H1 (cell line): ENCODE data around the gene CHMP4B. TPM values are rescaled to one million over a fixed set of nuclear protein-coding genes. Genes with fewer than 3 reads are reported as not detected.
A peak's percentile ranks its signal among the peaks of the same experiment; 100 is the strongest.

ENCODE experiments used
- CTCF ChIA-PET: fragments of 300-600 bp; sonication (Branson Sonifier 250); formaldehyde crosslinking; loops from one replicate; lab custom pipeline; 2021; ENCODE audit not compliant: partially characterized antibody; lab: Charles Lee
- POLR2A ChIA-PET: fragments of 300-600 bp; sonication (Branson Sonifier 250); formaldehyde crosslinking; loops from one replicate; lab custom pipeline; 2021; ENCODE audit warnings: inconsistent platforms; ENCODE audit not compliant: partially characterized antibody; lab: Charles Lee
- DNase-seq, 2 experiments: peaks; one replicate each; pipeline versions ENCODE4 v3.0.0 to v3.0.0-alpha.2; 2010 to 2022; ENCODE audit warnings: low spot score in 2 of 2, low read depth in 1 of 2, mixed read lengths in 1 of 2
- FAIRE-seq: peaks from 2 replicates; lab custom pipeline; 2011; peaks lifted over from hg19 to GRCh38; lab: Jason Lieb, UNC
- H2AFZ ChIP-seq: 2 replicates; pipeline ENCODE4 v1.8.1; 2012; ENCODE audit warnings: low read length, inconsistent platforms
- H2AK5ac ChIP-seq: 2 replicates; pipeline ENCODE4 v1.6.1; 2013; ENCODE audit warnings: low read depth, low read length
- H2BK120ac ChIP-seq: replicated peaks from 2 replicates; pipeline ENCODE3; 2013; ENCODE audit warnings: low read depth, low read length, inconsistent platforms
- H2BK12ac ChIP-seq: 2 replicates; pipeline ENCODE4 v1.6.1; 2013; ENCODE audit warnings: low read depth, low read length
- H2BK15ac ChIP-seq: 2 replicates; pipeline ENCODE4 v1.6.1; 2013; ENCODE audit warnings: low read length
- H2BK20ac ChIP-seq: 2 replicates; pipeline ENCODE4 v1.6.1; 2013; ENCODE audit warnings: low read length
- H2BK5ac ChIP-seq: 2 replicates; pipeline ENCODE4 v1.6.1; 2013; ENCODE audit warnings: low read depth, low read length
- H3K14ac ChIP-seq: 2 replicates; pipeline ENCODE4 v1.6.1; 2013; ENCODE audit warnings: inconsistent platforms; ENCODE audit not compliant: insufficient read length
- H3K18ac ChIP-seq: 2 replicates; pipeline ENCODE4 v1.6.1; 2013; ENCODE audit warnings: low read length; ENCODE audit errors: extremely low read depth
- H3K23ac ChIP-seq: 2 replicates; pipeline ENCODE4 v1.6.1; 2013; ENCODE audit warnings: inconsistent platforms; ENCODE audit not compliant: insufficient read length
- H3K23me2 ChIP-seq: 2 replicates; pipeline ENCODE4 v1.6.1; 2013; ENCODE audit warnings: low read depth, low read length
- H3K27ac ChIP-seq: 2 replicates; pipeline ENCODE4 v1.6.1; 2011; ENCODE audit warnings: low read depth, low read length, inconsistent platforms
- H3K27me3 ChIP-seq, 4 experiments: replicated peaks in 1 of 4; 1 replicate in 1 of 4; 2 replicates in 3 of 4; pipeline versions ENCODE4 v1.6.1 to v1.8.1; 2011 to 2013; ENCODE audit warnings: low read length in 3 of 4, mild to moderate bottlenecking in 3 of 4, inconsistent platforms in 2 of 4, mixed read lengths in 2 of 4, moderate library complexity in 1 of 4; ENCODE audit not compliant: control insufficient read depth in 3 of 4, insufficient read depth in 3 of 4; ENCODE audit errors: extremely low read depth in 1 of 4
- H3K36me3 ChIP-seq, 4 experiments: 2 replicates each; pipeline versions ENCODE4 v1.6.1 to v1.8.1; 2011 to 2013; ENCODE audit warnings: mild to moderate bottlenecking in 4 of 4, low read length in 3 of 4, moderate library complexity in 2 of 4, control low read depth in 1 of 4, inconsistent platforms in 1 of 4; ENCODE audit not compliant: insufficient read depth in 4 of 4, control insufficient read depth in 2 of 4
- H3K4ac ChIP-seq: replicated peaks from 2 replicates; pipeline ENCODE3; 2013; ENCODE audit warnings: low read length, low read depth, mixed read lengths, inconsistent platforms; ENCODE audit not compliant: insufficient read length
- H3K4me1 ChIP-seq, 4 experiments: replicated peaks in 1 of 4; 1 replicate in 1 of 4; 2 replicates in 3 of 4; pipeline versions ENCODE4 v1.6.1 to v1.8.1; 2011 to 2013; ENCODE audit warnings: low read length in 3 of 4, inconsistent platforms in 2 of 4, mixed read lengths in 1 of 4; ENCODE audit not compliant: insufficient read depth in 4 of 4, control insufficient read depth in 3 of 4
- H3K4me2 ChIP-seq, 2 experiments: 2 replicates each; pipeline versions ENCODE4 v1.6.1 to v1.8.1; 2011 to 2013; ENCODE audit warnings: low read depth in 2 of 2, low read length in 2 of 2, control low read depth in 1 of 2, inconsistent platforms in 1 of 2, mild to moderate bottlenecking in 1 of 2; ENCODE audit not compliant: insufficient read depth in 1 of 2
- H3K4me3 ChIP-seq, 4 experiments: fragments of 200-600, 300-600 bp in 1 of 4; sonication (generic), shearing (Covaris generic), sonication (Bioruptor Twin) in 1 of 4; 2 replicates each; pipeline versions ENCODE4 v1.5.1 to v1.8.1; 2011 to 2016; ENCODE audit warnings: low read length in 4 of 4, low read depth in 3 of 4, control low read depth in 2 of 4, inconsistent platforms in 2 of 4, mild to moderate bottlenecking in 2 of 4, mixed read lengths in 1 of 4, moderate library complexity in 1 of 4; ENCODE audit not compliant: insufficient read depth in 2 of 4; ENCODE audit errors: extremely low read depth in 1 of 4
- H3K56ac ChIP-seq: replicated peaks from 2 replicates; pipeline ENCODE3; 2013; ENCODE audit warnings: low read depth, mild to moderate bottlenecking, mixed read lengths, low read length, inconsistent platforms; ENCODE audit not compliant: insufficient read length
- H3K79me1 ChIP-seq: 2 replicates; pipeline ENCODE4 v1.6.1; 2013; ENCODE audit warnings: low read depth, low read length, control low read depth
- H3K79me2 ChIP-seq, 2 experiments: 2 replicates each; pipeline versions ENCODE4 v1.6.1 to v1.8.1; 2012 to 2013; ENCODE audit warnings: low read length in 2 of 2, mild to moderate bottlenecking in 2 of 2, inconsistent platforms in 1 of 2; ENCODE audit not compliant: insufficient read depth in 2 of 2, control insufficient read depth in 1 of 2
- H3K9ac ChIP-seq, 4 experiments: replicated peaks in 1 of 4; 1 replicate in 1 of 4; 2 replicates in 3 of 4; pipeline versions ENCODE4 v1.6.1 to v1.8.1; 2011 to 2013; ENCODE audit warnings: low read depth in 3 of 4, low read length in 3 of 4, control low read depth in 2 of 4, mild to moderate bottlenecking in 2 of 4, moderate library complexity in 2 of 4, inconsistent platforms in 1 of 4; ENCODE audit errors: extremely low read depth in 1 of 4
- H3K9me3 ChIP-seq, 2 experiments: 2 replicates each; pipeline versions ENCODE4 v1.6.1 to v1.8.1; 2012 to 2013; ENCODE audit warnings: mild to moderate bottlenecking in 2 of 2, moderate library complexity in 2 of 2, control low read depth in 1 of 2, inconsistent platforms in 1 of 2, low read depth in 1 of 2, low read length in 1 of 2, mixed read lengths in 1 of 2; ENCODE audit not compliant: insufficient read depth in 2 of 2
- H4K20me1 ChIP-seq, 2 experiments: replicated peaks in 1 of 2; 2 replicates each; pipeline versions ENCODE3 to v1.8.1; 2011 to 2013; ENCODE audit warnings: inconsistent platforms in 2 of 2, low read length in 2 of 2, mild to moderate bottlenecking in 1 of 2; ENCODE audit not compliant: insufficient read depth in 2 of 2, control insufficient read depth in 1 of 2
- H4K5ac ChIP-seq: 2 replicates; pipeline ENCODE4 v1.6.1; 2013; ENCODE audit warnings: low read length, low read depth, mixed read lengths, inconsistent platforms; ENCODE audit not compliant: insufficient read length
- H4K8ac ChIP-seq: 2 replicates; pipeline ENCODE4 v1.8.0; 2013; ENCODE audit warnings: mild to moderate bottlenecking, moderate library complexity, low read length, inconsistent platforms; ENCODE audit not compliant: insufficient read depth; ENCODE audit errors: extremely low read depth
- H4K91ac ChIP-seq: replicated peaks from 2 replicates; pipeline ENCODE3; 2013; ENCODE audit warnings: low read length, mixed read lengths, inconsistent platforms; ENCODE audit not compliant: insufficient read length
- ATF2 ChIP-seq: IDR thresholded peaks from 2 replicates; pipeline ENCODE4 v1.6.1; 2012; ENCODE audit warnings: low read length, inconsistent platforms
- BCL11A ChIP-seq, 2 experiments: IDR thresholded peaks; one replicate each; pipeline ENCODE4 v1.6.1; 2011; ENCODE audit warnings: low read depth in 2 of 2, low read length in 2 of 2, mild to moderate bottlenecking in 2 of 2
- NRF1 ChIP-seq: IDR thresholded peaks from 2 replicates; pipeline ENCODE4 v1.6.1; 2011; ENCODE audit warnings: mild to moderate bottlenecking, low read depth, low read length, improper control_type of control experiment
- RFX5 ChIP-seq: IDR thresholded peaks from 2 replicates; pipeline ENCODE4 v1.6.1; 2011; ENCODE audit warnings: low read depth, low read length, improper control_type of control experiment, borderline replicate concordance
- RXRA ChIP-seq: IDR thresholded peaks from 2 replicates; pipeline ENCODE4 v1.6.1; 2011; ENCODE audit warnings: low read depth, mild to moderate bottlenecking, low read length, moderate library complexity; ENCODE audit not compliant: insufficient read depth
- SIRT6 ChIP-seq: IDR thresholded peaks from one replicate; pipeline ENCODE4 v1.7.1; 2012; ENCODE audit warnings: low read length, inconsistent platforms
- SP1 ChIP-seq: IDR thresholded peaks from 2 replicates; pipeline ENCODE4 v1.6.1; 2011; ENCODE audit warnings: low read depth, low read length
- TBP ChIP-seq: IDR thresholded peaks from 2 replicates; pipeline ENCODE4 v1.6.1; 2011; ENCODE audit warnings: low read depth, low read length, improper control_type of control experiment
- WGBS, 2 experiments: shearing (Covaris generic) in 1 of 2; methylation state at CpG; one replicate each; pipeline versions ENCODE4 v1.1.6 to v1.1.7; 2013 to 2015; ENCODE audit warnings: low lambda C conversion rate in 2 of 2, mixed read lengths in 2 of 2, inconsistent platforms in 1 of 2, low coverage in 1 of 2, missing lambda C conversion rate in 1 of 2; ENCODE audit not compliant: insufficient replicate concordance in 2 of 2, insufficient coverage in 1 of 2, insufficient read length in 1 of 2; ENCODE audit errors: extremely low coverage in 1 of 2, missing lambda C conversion rate in 1 of 2; 5-methylcytosine and 5-hydroxymethylcytosine counted together
- polyA plus RNA-seq, 7 experiments: library from polyadenylated mRNA; depleted of rRNA in 3 of 7; stranded (reverse) in 5 of 7; unstranded in 2 of 7; fragments of >200 nt in 5 of 7; fragments of 200-250 nt in 2 of 7; gene quantifications; 1 replicate in 5 of 7; 2 replicates in 1 of 7; 4 replicates in 1 of 7; pipeline versions ENCODE4 v1.2.1 to v1.2.3, GENCODE V29; 2011 to 2013; ENCODE audit warnings: missing spikeins in 2 of 7, mixed read lengths in 2 of 7
- total RNA-seq: library from RNA; stranded (reverse); fragmentation: NEBNext Ultra II Directional; extraction: Animal tissue kit (Norgen Biotek cat#: 25700); gene quantifications from 2 replicates; pipeline ENCODE4 v1.2.1, GENCODE V29; 2021
- TF ChIP-seq, protein P1 (sequence below): IDR thresholded peaks from 2 replicates; pipeline ENCODE4 v1.6.1; 2011; ENCODE audit warnings: low read length, improper control_type of control experiment

CHMP4B gene
- total and polyA plus RNA-seq, 2 of the 8 experiments (the other 6 are each of a cell fraction or from before 2014, with no cell fraction given), result 38.6 to 66.3 TPM

DNA sequence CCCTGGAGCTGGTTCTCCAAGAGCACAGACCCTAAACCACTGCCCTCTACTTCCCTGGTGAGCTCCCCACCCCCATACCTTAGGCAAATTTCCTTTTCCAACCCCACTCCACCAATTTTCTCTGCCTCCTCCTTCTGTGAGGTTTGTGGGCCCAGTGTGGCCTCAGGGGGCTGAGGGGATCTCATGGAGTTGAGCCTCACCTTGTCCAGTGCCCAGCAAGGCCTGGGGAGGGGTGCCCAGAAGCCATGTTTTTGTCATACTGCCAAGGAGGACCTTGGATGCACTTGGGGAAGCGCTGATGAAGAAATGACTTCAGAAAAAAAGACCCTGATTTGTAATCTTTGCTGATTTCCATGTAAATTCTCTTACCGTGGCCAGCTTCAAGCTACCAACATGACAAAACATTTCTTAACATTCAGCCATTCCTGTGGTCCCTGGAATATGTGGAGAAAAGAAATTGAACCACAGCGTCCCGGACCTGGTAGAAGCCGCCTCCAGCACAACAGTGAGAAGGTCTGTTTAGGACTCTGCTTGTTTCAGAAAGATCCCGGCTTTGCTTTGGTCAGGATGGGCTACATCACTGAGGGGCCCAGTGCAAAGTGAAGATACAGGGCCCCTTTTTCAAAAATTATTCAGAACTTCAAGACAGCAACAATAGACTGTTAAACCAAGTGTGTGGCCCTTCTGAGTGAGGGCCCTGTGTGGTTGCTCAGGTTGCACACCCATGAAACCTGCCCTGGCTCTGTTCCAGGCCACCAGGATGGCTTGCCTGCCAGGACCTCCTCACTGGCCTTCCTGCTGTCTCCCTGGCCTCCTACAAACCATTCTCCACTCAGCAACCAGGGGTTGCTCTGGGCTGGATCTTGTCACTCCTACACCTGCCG lies 52.5 kb downstream of the CHMP4B start:
- Histone ChIP-seq H2AK5ac (no peak overlapping the region), H4K5ac (no peak overlapping the region), H2BK120ac (no peak overlapping the region), H3K79me2 (no peaks in the 10 kb centered on the region), H3K4ac (no peak overlapping the region), H2BK20ac (no peak overlapping the region), H3K9ac (no peak overlapping the region), H2AFZ (no peak overlapping the region), H3K27me3 (no peaks in the 10 kb centered on the region), H3K27ac (no peak overlapping the region), H3K56ac (no peak overlapping the region), H3K4me2 (no peak overlapping the region), H4K91ac (no peak overlapping the region), H4K8ac (no peak overlapping the region), H4K20me1 (no peaks in the 10 kb centered on the region), H3K4me3 (no peak overlapping the region; a peak in 1 of 8 replicates), H2BK15ac (peak overlapping the region; percentile 92; the same call in 1 of the 2 replicates), H3K23me2 (no peaks in the 10 kb centered on the region), H3K18ac (peak overlapping the region; percentile 29; the same call in 1 of the 2 replicates), H3K14ac (no peak overlapping the region), H3K36me3 (no peaks in the 10 kb centered on the region), H2BK5ac (peak overlapping the region; percentile 26; the same call in 1 of the 2 replicates), H3K79me1 (no peaks in the 10 kb centered on the region), H2BK12ac (0 out of 2 replicates have a peak overlapping the region, but pooled peaks have one; percentile 7), H3K9me3 (no peaks in the 10 kb centered on the region), H3K4me1 (peaks cover 0 to 5% (median 4%) of the 10 kb centered on the region in 4 experiments; a peak in 4 of 7 replicates), H3K23ac (no peak overlapping the region)
- CTCF ChIA-PET, result interaction anchor here (0.6 to 7.3 kb wide), 57 partner anchors 8 to 390 kb away, joined by 3 to 51 read pairs (median 5); no protein-coding TSS in a partner anchor
- no peak for DNase-seq
- FAIRE-seq, result no peak
- no peak for TF ChIP-seq BCL11A (IDR thresholded peaks at IDR 0.05; ENCODE audit: low read depth in 2 of 2, low read length in 2 of 2)
- TF ChIP-seq RXRA, result no peak
- TF ChIP-seq ATF2, result no peak
- no peak for TF ChIP-seq RFX5
- TF ChIP-seq, protein P1, sequence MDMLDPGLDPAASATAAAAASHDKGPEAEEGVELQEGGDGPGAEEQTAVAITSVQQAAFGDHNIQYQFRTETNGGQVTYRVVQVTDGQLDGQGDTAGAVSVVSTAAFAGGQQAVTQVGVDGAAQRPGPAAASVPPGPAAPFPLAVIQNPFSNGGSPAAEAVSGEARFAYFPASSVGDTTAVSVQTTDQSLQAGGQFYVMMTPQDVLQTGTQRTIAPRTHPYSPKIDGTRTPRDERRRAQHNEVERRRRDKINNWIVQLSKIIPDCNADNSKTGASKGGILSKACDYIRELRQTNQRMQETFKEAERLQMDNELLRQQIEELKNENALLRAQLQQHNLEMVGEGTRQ, result no peak
- no peak for TF ChIP-seq SIRT6
- no peak for TF ChIP-seq SP1
- TF ChIP-seq NRF1, result no peak
- TF ChIP-seq TBP, result no peak
- WGBS, 2 experiments, result 92% methylated on average over 7 of the region's 7 CpGs; no CpG with 5 or more reads in 1 of the 2 experiments
- POLR2A ChIA-PET, result interaction anchor here (1.1 kb wide), 1 partner anchor 37 kb away, joined by 3 read pairs; no protein-coding TSS in a partner anchor
